H1 (cell line): ENCODE data around the gene ADGRV1. TPM values are rescaled to one million over a fixed set of nuclear protein-coding genes. Genes with fewer than 3 reads are reported as not detected.

ENCODE experiments used
- CTCF ChIA-PET: fragments of 300-600 bp; sonication (Branson Sonifier 250); formaldehyde crosslinking; loops from one replicate; lab custom pipeline; 2021; ENCODE audit not compliant: partially characterized antibody; lab: Charles Lee
- POLR2A ChIA-PET: fragments of 300-600 bp; sonication (Branson Sonifier 250); formaldehyde crosslinking; loops from one replicate; lab custom pipeline; 2021; ENCODE audit warnings: inconsistent platforms; ENCODE audit not compliant: partially characterized antibody; lab: Charles Lee
- DNase-seq, 2 experiments: peaks; one replicate each; pipeline versions ENCODE4 v3.0.0 to v3.0.0-alpha.2; 2010 to 2022; ENCODE audit warnings: low spot score in 2 of 2, low read depth in 1 of 2, mixed read lengths in 1 of 2
- FAIRE-seq: peaks from 2 replicates; lab custom pipeline; 2011; peaks lifted over from hg19 to GRCh38; lab: Jason Lieb, UNC
- H2AFZ ChIP-seq: 2 replicates; pipeline ENCODE4 v1.8.1; 2012; ENCODE audit warnings: low read length, inconsistent platforms
- H2AK5ac ChIP-seq: 2 replicates; pipeline ENCODE4 v1.6.1; 2013; ENCODE audit warnings: low read depth, low read length
- H2BK120ac ChIP-seq: replicated peaks from 2 replicates; pipeline ENCODE3; 2013; ENCODE audit warnings: low read depth, low read length, inconsistent platforms
- H2BK12ac ChIP-seq: 2 replicates; pipeline ENCODE4 v1.6.1; 2013; ENCODE audit warnings: low read depth, low read length
- H2BK15ac ChIP-seq: 2 replicates; pipeline ENCODE4 v1.6.1; 2013; ENCODE audit warnings: low read length
- H2BK20ac ChIP-seq: 2 replicates; pipeline ENCODE4 v1.6.1; 2013; ENCODE audit warnings: low read length
- H2BK5ac ChIP-seq: 2 replicates; pipeline ENCODE4 v1.6.1; 2013; ENCODE audit warnings: low read depth, low read length
- H3K14ac ChIP-seq: 2 replicates; pipeline ENCODE4 v1.6.1; 2013; ENCODE audit warnings: inconsistent platforms; ENCODE audit not compliant: insufficient read length
- H3K18ac ChIP-seq: 2 replicates; pipeline ENCODE4 v1.6.1; 2013; ENCODE audit warnings: low read length; ENCODE audit errors: extremely low read depth
- H3K23ac ChIP-seq: 2 replicates; pipeline ENCODE4 v1.6.1; 2013; ENCODE audit warnings: inconsistent platforms; ENCODE audit not compliant: insufficient read length
- H3K23me2 ChIP-seq: 2 replicates; pipeline ENCODE4 v1.6.1; 2013; ENCODE audit warnings: low read depth, low read length
- H3K27ac ChIP-seq: 2 replicates; pipeline ENCODE4 v1.6.1; 2011; ENCODE audit warnings: low read depth, low read length, inconsistent platforms
- H3K27me3 ChIP-seq, 4 experiments: replicated peaks in 1 of 4; 1 replicate in 1 of 4; 2 replicates in 3 of 4; pipeline versions ENCODE4 v1.6.1 to v1.8.1; 2011 to 2013; ENCODE audit warnings: low read length in 3 of 4, mild to moderate bottlenecking in 3 of 4, inconsistent platforms in 2 of 4, mixed read lengths in 2 of 4, moderate library complexity in 1 of 4; ENCODE audit not compliant: control insufficient read depth in 3 of 4, insufficient read depth in 3 of 4; ENCODE audit errors: extremely low read depth in 1 of 4
- H3K36me3 ChIP-seq, 4 experiments: 2 replicates each; pipeline versions ENCODE4 v1.6.1 to v1.8.1; 2011 to 2013; ENCODE audit warnings: mild to moderate bottlenecking in 4 of 4, low read length in 3 of 4, moderate library complexity in 2 of 4, control low read depth in 1 of 4, inconsistent platforms in 1 of 4; ENCODE audit not compliant: insufficient read depth in 4 of 4, control insufficient read depth in 2 of 4
- H3K4ac ChIP-seq: replicated peaks from 2 replicates; pipeline ENCODE3; 2013; ENCODE audit warnings: low read length, low read depth, mixed read lengths, inconsistent platforms; ENCODE audit not compliant: insufficient read length
- H3K4me1 ChIP-seq, 4 experiments: replicated peaks in 1 of 4; 1 replicate in 1 of 4; 2 replicates in 3 of 4; pipeline versions ENCODE4 v1.6.1 to v1.8.1; 2011 to 2013; ENCODE audit warnings: low read length in 3 of 4, inconsistent platforms in 2 of 4, mixed read lengths in 1 of 4; ENCODE audit not compliant: insufficient read depth in 4 of 4, control insufficient read depth in 3 of 4
- H3K4me2 ChIP-seq, 2 experiments: 2 replicates each; pipeline versions ENCODE4 v1.6.1 to v1.8.1; 2011 to 2013; ENCODE audit warnings: low read depth in 2 of 2, low read length in 2 of 2, control low read depth in 1 of 2, inconsistent platforms in 1 of 2, mild to moderate bottlenecking in 1 of 2; ENCODE audit not compliant: insufficient read depth in 1 of 2
- H3K4me3 ChIP-seq, 4 experiments: fragments of 200-600, 300-600 bp in 1 of 4; sonication (generic), shearing (Covaris generic), sonication (Bioruptor Twin) in 1 of 4; 2 replicates each; pipeline versions ENCODE4 v1.5.1 to v1.8.1; 2011 to 2016; ENCODE audit warnings: low read length in 4 of 4, low read depth in 3 of 4, control low read depth in 2 of 4, inconsistent platforms in 2 of 4, mild to moderate bottlenecking in 2 of 4, mixed read lengths in 1 of 4, moderate library complexity in 1 of 4; ENCODE audit not compliant: insufficient read depth in 2 of 4; ENCODE audit errors: extremely low read depth in 1 of 4
- H3K56ac ChIP-seq: replicated peaks from 2 replicates; pipeline ENCODE3; 2013; ENCODE audit warnings: low read depth, mild to moderate bottlenecking, mixed read lengths, low read length, inconsistent platforms; ENCODE audit not compliant: insufficient read length
- H3K79me1 ChIP-seq: 2 replicates; pipeline ENCODE4 v1.6.1; 2013; ENCODE audit warnings: low read depth, low read length, control low read depth
- H3K79me2 ChIP-seq, 2 experiments: 2 replicates each; pipeline versions ENCODE4 v1.6.1 to v1.8.1; 2012 to 2013; ENCODE audit warnings: low read length in 2 of 2, mild to moderate bottlenecking in 2 of 2, inconsistent platforms in 1 of 2; ENCODE audit not compliant: insufficient read depth in 2 of 2, control insufficient read depth in 1 of 2
- H3K9ac ChIP-seq, 4 experiments: replicated peaks in 1 of 4; 1 replicate in 1 of 4; 2 replicates in 3 of 4; pipeline versions ENCODE4 v1.6.1 to v1.8.1; 2011 to 2013; ENCODE audit warnings: low read depth in 3 of 4, low read length in 3 of 4, control low read depth in 2 of 4, mild to moderate bottlenecking in 2 of 4, moderate library complexity in 2 of 4, inconsistent platforms in 1 of 4; ENCODE audit errors: extremely low read depth in 1 of 4
- H3K9me3 ChIP-seq, 2 experiments: 2 replicates each; pipeline versions ENCODE4 v1.6.1 to v1.8.1; 2012 to 2013; ENCODE audit warnings: mild to moderate bottlenecking in 2 of 2, moderate library complexity in 2 of 2, control low read depth in 1 of 2, inconsistent platforms in 1 of 2, low read depth in 1 of 2, low read length in 1 of 2, mixed read lengths in 1 of 2; ENCODE audit not compliant: insufficient read depth in 2 of 2
- H4K20me1 ChIP-seq, 2 experiments: replicated peaks in 1 of 2; 2 replicates each; pipeline versions ENCODE3 to v1.8.1; 2011 to 2013; ENCODE audit warnings: inconsistent platforms in 2 of 2, low read length in 2 of 2, mild to moderate bottlenecking in 1 of 2; ENCODE audit not compliant: insufficient read depth in 2 of 2, control insufficient read depth in 1 of 2
- H4K5ac ChIP-seq: 2 replicates; pipeline ENCODE4 v1.6.1; 2013; ENCODE audit warnings: low read length, low read depth, mixed read lengths, inconsistent platforms; ENCODE audit not compliant: insufficient read length
- H4K8ac ChIP-seq: 2 replicates; pipeline ENCODE4 v1.8.0; 2013; ENCODE audit warnings: mild to moderate bottlenecking, moderate library complexity, low read length, inconsistent platforms; ENCODE audit not compliant: insufficient read depth; ENCODE audit errors: extremely low read depth
- H4K91ac ChIP-seq: replicated peaks from 2 replicates; pipeline ENCODE3; 2013; ENCODE audit warnings: low read length, mixed read lengths, inconsistent platforms; ENCODE audit not compliant: insufficient read length
- E2F6 ChIP-seq: IDR thresholded peaks from 2 replicates; pipeline ENCODE4 v1.6.1; 2012; ENCODE audit warnings: inconsistent platforms
- EGR1 ChIP-seq: IDR thresholded peaks from 2 replicates; pipeline ENCODE4 v1.6.1; 2011; ENCODE audit warnings: low read depth, low read length, borderline replicate concordance
- EZH2 ChIP-seq: fragments of 200-600 bp; sonication (generic); IDR thresholded peaks from 2 replicates; pipeline ENCODE4 v1.7.1; 2012; ENCODE audit warnings: low read depth, mild to moderate bottlenecking, moderate library complexity, low read length, inconsistent platforms; ENCODE audit not compliant: severe bottlenecking
- KDM5A ChIP-seq: fragments of 200-600 bp; IDR thresholded peaks from 2 replicates; pipeline ENCODE4 v1.7.1; 2012; ENCODE audit warnings: mild to moderate bottlenecking, low read length, inconsistent platforms, mixed read lengths
- MAX ChIP-seq: IDR thresholded peaks from 2 replicates; pipeline ENCODE4 v1.6.1; 2012; ENCODE audit warnings: inconsistent platforms
- POU5F1 ChIP-seq: IDR thresholded peaks from 2 replicates; pipeline ENCODE4 v1.6.1; 2011; ENCODE audit warnings: low read depth, mild to moderate bottlenecking, low read length, moderate library complexity
- RAD21 ChIP-seq, 2 experiments: IDR thresholded peaks in 1 of 2; conservative IDR thresholded peaks in 1 of 2; 2 replicates each; pipeline ENCODE4 v1.6.1; 2011; ENCODE audit warnings: low read depth in 2 of 2, low read length in 2 of 2, improper control_type of control experiment in 1 of 2, inconsistent platforms in 1 of 2, mild to moderate bottlenecking in 1 of 2, moderate library complexity in 1 of 2
- RBBP5 ChIP-seq: IDR thresholded peaks from 2 replicates; pipeline ENCODE4 v1.7.1; 2012; ENCODE audit warnings: low read depth, mild to moderate bottlenecking, inconsistent platforms, low read length, moderate library complexity, borderline replicate concordance
- RFX5 ChIP-seq: IDR thresholded peaks from 2 replicates; pipeline ENCODE4 v1.6.1; 2011; ENCODE audit warnings: low read depth, low read length, improper control_type of control experiment, borderline replicate concordance
- SP2 ChIP-seq: IDR thresholded peaks from 2 replicates; pipeline ENCODE4 v1.6.1; 2012; ENCODE audit warnings: mild to moderate bottlenecking, low read length, inconsistent platforms
- ZNF274 ChIP-seq: IDR thresholded peaks from 2 replicates; pipeline ENCODE4 v1.7.0; 2012; ENCODE audit warnings: low read length, borderline replicate concordance; ENCODE audit errors: extremely low read depth
- WGBS, 2 experiments: shearing (Covaris generic) in 1 of 2; methylation state at CpG; one replicate each; pipeline versions ENCODE4 v1.1.6 to v1.1.7; 2013 to 2015; ENCODE audit warnings: low lambda C conversion rate in 2 of 2, mixed read lengths in 2 of 2, inconsistent platforms in 1 of 2, low coverage in 1 of 2, missing lambda C conversion rate in 1 of 2; ENCODE audit not compliant: insufficient replicate concordance in 2 of 2, insufficient coverage in 1 of 2, insufficient read length in 1 of 2; ENCODE audit errors: extremely low coverage in 1 of 2, missing lambda C conversion rate in 1 of 2; 5-methylcytosine and 5-hydroxymethylcytosine counted together
- polyA plus RNA-seq, 7 experiments: library from polyadenylated mRNA; depleted of rRNA in 3 of 7; stranded (reverse) in 5 of 7; unstranded in 2 of 7; fragments of >200 nt in 5 of 7; fragments of 200-250 nt in 2 of 7; gene quantifications; 1 replicate in 5 of 7; 2 replicates in 1 of 7; 4 replicates in 1 of 7; pipeline versions ENCODE4 v1.2.1 to v1.2.3, GENCODE V29; 2011 to 2013; ENCODE audit warnings: missing spikeins in 2 of 7, mixed read lengths in 2 of 7
- total RNA-seq: library from RNA; stranded (reverse); fragmentation: NEBNext Ultra II Directional; extraction: Animal tissue kit (Norgen Biotek cat#: 25700); gene quantifications from 2 replicates; pipeline ENCODE4 v1.2.1, GENCODE V29; 2021

Gene ADGRV1
- total and polyA plus RNA-seq, 2 of the 8 experiments (the other 6 are each of a cell fraction or from before 2014, with no cell fraction given), result 53.1 to 62.2 TPM

GRCh38 chr5:90810211-90810610 lies 251.6 kb downstream of the ADGRV1 start:
- no peak overlapping the region for H3K9ac ChIP-seq
- WGBS, 2 experiments, result 86% methylated on average over 4 of the region's 4 CpGs; no CpG with 5 or more reads in 1 of the 2 experiments
- H3K4me3 ChIP-seq, result no peak overlapping the region
- no peak overlapping the region for H2BK20ac ChIP-seq
- no peak overlapping the region for H3K56ac ChIP-seq
- no peaks in the 10 kb centered on the region for H3K23me2 ChIP-seq
- H3K4me2 ChIP-seq, result no peak overlapping the region
- H3K23ac ChIP-seq, result no peak overlapping the region
- no peak overlapping the region for H2AK5ac ChIP-seq
- TF ChIP-seq EZH2 (no peak), EGR1 (no peak), MAX (no peak), RAD21 (IDR thresholded peaks at IDR 0.05 in 1 of 2, conservative IDR thresholded peaks at IDR 0.05 in 1 of 2; ENCODE audit: low read depth in 2 of 2, low read length in 2 of 2) (no peak), SP2 (no peak), POU5F1 (no peak), ZNF274 (no peak), E2F6 (no peak), KDM5A (no peak), RFX5 (no peak), RBBP5 (no peak)
- H3K4me1 ChIP-seq, result no peaks in the 10 kb centered on the region
- DNase-seq (no peak), FAIRE-seq (no peak)
- CTCF ChIA-PET, result no interaction called here
- H3K36me3 ChIP-seq, result peaks cover 0 to 37% (median 14%) of the 10 kb centered on the region in 4 experiments; a peak in 6 of 8 replicates
- no peak overlapping the region for H2BK5ac ChIP-seq
- H4K91ac ChIP-seq, result no peak overlapping the region
- no peak overlapping the region for H3K14ac ChIP-seq
- POLR2A ChIA-PET, result no interaction called here
- H2BK15ac ChIP-seq, result no peak overlapping the region
- no peaks in the 10 kb centered on the region for H3K9me3 ChIP-seq
- no peak overlapping the region for H4K8ac ChIP-seq
- no peak overlapping the region for H4K5ac ChIP-seq
- no peak overlapping the region for H2BK120ac ChIP-seq
- H2BK12ac ChIP-seq, result no peak overlapping the region
- peaks cover 0 to 3% of the 10 kb centered on the region in 2 experiments for H4K20me1 ChIP-seq
- no peak overlapping the region for H2AFZ ChIP-seq
- no peak overlapping the region for H3K18ac ChIP-seq
- H3K27ac ChIP-seq, result no peak overlapping the region
- no peak overlapping the region for H3K4ac ChIP-seq
- no peaks in the 10 kb centered on the region for H3K27me3 ChIP-seq
- H3K79me2 ChIP-seq, result no peaks in the 10 kb centered on the region; a peak in 1 of 4 replicates
- H3K79me1 ChIP-seq, result no peaks in the 10 kb centered on the region
